Left kidney (tissue), 8 donors: ENCODE data around the gene MTFR1L. TPM values are rescaled to one million over a fixed set of nuclear protein-coding genes. Genes with fewer than 3 reads are reported as not detected.

ENCODE experiments used
- DNase-seq: peaks from one replicate; pipeline ENCODE4 v3.0.0-alpha.2; 2013
- long read RNA-seq, 8 donors: transcript quantifications; one replicate each; lab custom pipeline, GENCODE V29; 2026
- polyA plus RNA-seq: library from polyadenylated mRNA; unstranded; fragments of 120-200 nt; gene quantifications from one replicate; pipeline ENCODE4 v1.2.1, GENCODE V29; 2013; ENCODE audit not compliant: insufficient read length

The MTFR1L gene
- 98.5 TPM for polyA plus RNA-seq
- long read RNA-seq, donor 1, transcript MTFR1L-203 (7 exons, 2,004 nt), result major isoform, 12 of 48 reads
- long read RNA-seq, donor 1, partial matches to known transcripts, result 33 of 48 reads
- long read RNA-seq, donor 1, other reads (novel, unspliced or antisense), result 0 of 48 reads
- long read RNA-seq, donor 2, transcript MTFR1L-203 (7 exons, 2,004 nt), result major isoform, 10 of 27 reads
- long read RNA-seq, donor 2, partial matches to known transcripts, result 13 of 27 reads
- long read RNA-seq, donor 2, other reads (novel, unspliced or antisense), result 0 of 27 reads
- long read RNA-seq, donor 3, transcript MTFR1L-203 (7 exons, 2,004 nt), result major isoform, 10 of 16 reads
- long read RNA-seq, donor 3, partial matches to known transcripts, result 0 of 16 reads
- long read RNA-seq, donor 3, other reads (novel, unspliced or antisense), result 0 of 16 reads
- long read RNA-seq, donor 4, partial matches to known transcripts, result 0 of 3 reads
- long read RNA-seq, donor 4, other reads (novel, unspliced or antisense), result 0 of 3 reads
- long read RNA-seq, donor 5, transcript MTFR1L-210 (7 exons, 1,873 nt), result minor isoform, 6 of 93 reads
- long read RNA-seq, donor 5, transcript MTFR1L-203 (7 exons, 2,004 nt), result major isoform, 29 of 93 reads
- long read RNA-seq, donor 5, partial matches to known transcripts, result 55 of 93 reads
- long read RNA-seq, donor 5, other reads (novel, unspliced or antisense), result 0 of 93 reads
- long read RNA-seq, donor 6, transcript MTFR1L-203 (7 exons, 2,004 nt), result major isoform, 19 of 67 reads
- long read RNA-seq, donor 6, partial matches to known transcripts, result 41 of 67 reads
- long read RNA-seq, donor 6, other reads (novel, unspliced or antisense), result 0 of 67 reads
- long read RNA-seq, donor 7, transcript MTFR1L-203 (7 exons, 2,004 nt), result major isoform, 18 of 32 reads
- long read RNA-seq, donor 7, partial matches to known transcripts, result 6 of 32 reads
- long read RNA-seq, donor 7, other reads (novel, unspliced or antisense), result 0 of 32 reads
- long read RNA-seq, donor 8, partial matches to known transcripts, result 0 of 6 reads
- long read RNA-seq, donor 8, other reads (novel, unspliced or antisense), result 0 of 6 reads

GRCh38 chr1:25819491-25820246 is at the start of gene MTFR1L:
Gene MTFR1L, plus strand, starts transcription at chr1:25819954. Its CDS starts 3,151 bp downstream, at chr1:25823105.
- DNase-seq, result peak; percentile 84

- no peak for DNase-seq
Measured at GRCh38 chr1:25770541-25771220, 49.1 kb upstream of the MTFR1L start.

- peak; percentile 90 for DNase-seq
Measured at GRCh38 chr1:25771221-25772114, 48.3 kb upstream of the MTFR1L start.

GRCh38 chr1:25772164-25772563 is 47.6 kb upstream of the MTFR1L start:
- no peak for DNase-seq

- DNase-seq, result no peak
Measured at GRCh38 chr1:25772692-25773245, 47.0 kb upstream of the MTFR1L start.

- DNase-seq, result peak; percentile 71
Measured at GRCh38 chr1:25773441-25774125, 46.2 kb upstream of the MTFR1L start.

- DNase-seq, result no peak
Measured at GRCh38 chr1:25774206-25774803, 45.4 kb upstream of the MTFR1L start.

GRCh38 chr1:25774921-25775771 is 44.6 kb upstream of the MTFR1L start:
- no peak for DNase-seq

GRCh38 chr1:25779388-25779787 is 40.4 kb upstream of the MTFR1L start:
- no peak for DNase-seq

- no peak for DNase-seq
Measured at GRCh38 chr1:25779894-25780293, 39.9 kb upstream of the MTFR1L start.

GRCh38 chr1:25780318-25781129 is 39.2 kb upstream of the MTFR1L start:
- no peak for DNase-seq

- DNase-seq, result no peak
Measured at GRCh38 chr1:25781130-25781433, 38.7 kb upstream of the MTFR1L start.

- DNase-seq, result no peak
Measured at GRCh38 chr1:25782608-25783201, 37.0 kb upstream of the MTFR1L start.

GRCh38 chr1:25784575-25785051 is 35.1 kb upstream of the MTFR1L start:
- no peak for DNase-seq

- DNase-seq, result no peak
Measured at GRCh38 chr1:25785333-25786067, 34.3 kb upstream of the MTFR1L start.
